ENCODE measurements around the gene ATAD3A.

ATAD3A gene

DNA sequence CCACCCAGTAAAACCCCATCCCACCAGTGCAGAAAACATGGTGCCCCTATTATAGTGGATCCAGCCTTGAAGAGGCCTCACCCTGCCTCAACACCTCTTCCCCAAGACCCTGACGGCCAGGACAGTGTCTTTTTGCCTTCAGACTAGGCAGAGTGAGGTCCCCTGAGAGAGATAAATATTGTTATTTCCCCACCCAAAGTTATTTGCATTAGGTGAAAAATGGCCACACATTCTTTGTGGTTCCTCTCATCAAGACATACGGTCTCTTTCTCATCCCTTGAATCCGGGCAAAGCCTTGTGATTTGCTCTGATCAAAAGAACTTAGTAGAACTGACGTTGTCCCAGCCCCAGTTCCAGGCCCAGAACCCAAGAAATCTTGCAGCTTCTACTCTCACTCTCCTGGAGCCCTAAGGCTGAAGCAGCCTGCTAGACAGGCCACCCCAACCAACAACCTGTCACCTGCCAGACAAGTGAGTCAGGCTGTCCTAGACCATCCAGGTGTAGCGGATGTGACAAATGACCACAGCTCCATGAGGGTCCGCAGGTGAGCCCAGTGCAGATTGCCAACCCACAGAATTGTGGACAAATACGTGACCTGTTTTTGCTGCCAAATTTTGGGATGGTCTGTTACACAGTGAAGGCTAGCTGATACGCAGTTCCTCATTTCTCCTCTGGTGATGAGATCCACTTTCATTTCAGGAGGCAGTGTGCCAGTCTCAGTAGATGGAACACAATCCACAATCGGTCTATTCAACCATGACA is 70.8 kb downstream of the ATAD3A start:
- no peak for DNase-seq (ENCODE audit: low spot score)

DNA sequence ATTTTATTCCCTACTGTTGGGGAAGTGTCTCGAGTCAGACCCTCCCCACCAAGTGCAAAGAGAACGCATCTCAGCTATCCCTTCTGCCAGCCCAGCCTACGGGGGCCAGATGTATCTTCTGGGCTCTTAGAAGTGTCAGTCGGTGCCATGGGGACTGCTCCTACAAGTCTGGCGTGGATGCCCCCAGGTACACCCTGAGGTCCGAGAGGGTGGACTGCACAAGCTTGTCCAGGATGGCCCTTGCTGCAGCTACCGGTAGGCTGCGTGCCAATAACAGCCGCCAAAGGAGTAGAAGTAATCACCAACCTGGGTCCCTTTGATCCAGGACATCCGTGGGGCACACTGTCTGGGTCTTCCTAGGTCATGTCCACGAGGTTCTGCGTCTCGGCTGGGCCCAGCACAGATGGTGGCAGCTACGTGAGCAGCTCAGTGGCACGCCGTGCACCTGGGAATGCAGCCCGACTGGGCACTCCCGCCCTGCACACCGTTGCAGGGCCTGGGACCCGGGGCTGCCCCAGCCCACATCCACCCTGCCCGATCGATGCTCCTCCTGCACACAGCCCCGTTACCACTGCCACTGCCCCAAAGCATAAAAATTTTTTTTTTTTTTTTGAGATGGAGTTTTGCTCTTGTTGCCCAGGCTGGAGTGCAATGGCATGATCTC is 71.5 kb downstream of the ATAD3A start:
- no peak for DNase-seq (ENCODE audit: low spot score)
